Measurements from ENCODE around the gene CCDC73.

GRCh38 chr11:32830796-32831195 is 36.3 kb upstream of the CCDC73 start:
- TF ChIP-seq CTCF (IDR thresholded peaks at IDR 0.05): no peak
- TF ChIP-seq POLR2A (IDR thresholded peaks at IDR 0.05): no peak
- no peak for TF ChIP-seq POLR2AphosphoS5 (IDR thresholded peaks at IDR 0.05)
